Renal pelvis (tissue), 4 donors: ENCODE data around the gene METTL16. TPM values are rescaled to one million over a fixed set of nuclear protein-coding genes. Genes with fewer than 3 reads are reported as not detected.
"Not testable (repeated sequence)": the region's sequence is repeated elsewhere in the genome, so short reads cannot be mapped to it uniquely, and the experiment has no call there.

ENCODE experiments used
- DNase-seq: peaks from one replicate; pipeline ENCODE4 v3.0.0-alpha.2; 2013
- polyA plus RNA-seq, 3 donors: library from polyadenylated mRNA; unstranded; fragments of 120-200 nt; gene quantifications; one replicate each; pipeline ENCODE4 v1.2.1, GENCODE V29; 2013; ENCODE audit not compliant: insufficient read length in 3 of 3

The METTL16 gene
- polyA plus RNA-seq, 3 donors = 33.1 to 37.8 (median 36.0) TPM

DNA sequence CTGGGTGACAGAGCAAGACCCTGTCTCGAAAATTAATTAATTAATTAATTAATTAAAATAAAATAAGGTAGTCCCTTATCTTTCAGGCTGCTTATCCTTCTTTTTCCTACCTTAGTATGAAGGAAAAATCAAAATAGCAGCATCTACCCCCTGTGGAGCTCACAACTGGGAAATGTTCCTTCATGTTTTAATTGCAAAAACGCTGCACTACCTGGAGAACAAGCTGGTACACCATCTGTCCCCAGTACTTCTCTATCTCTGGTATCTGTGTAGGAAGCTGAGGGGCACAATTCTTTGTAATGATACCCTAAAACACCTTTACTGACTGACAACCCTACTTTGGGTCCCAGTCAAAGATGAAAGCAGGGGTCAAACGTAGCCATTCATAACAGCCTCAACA lies 55.7 kb downstream of the METTL16 start:
- DNase-seq = no peak

DNA sequence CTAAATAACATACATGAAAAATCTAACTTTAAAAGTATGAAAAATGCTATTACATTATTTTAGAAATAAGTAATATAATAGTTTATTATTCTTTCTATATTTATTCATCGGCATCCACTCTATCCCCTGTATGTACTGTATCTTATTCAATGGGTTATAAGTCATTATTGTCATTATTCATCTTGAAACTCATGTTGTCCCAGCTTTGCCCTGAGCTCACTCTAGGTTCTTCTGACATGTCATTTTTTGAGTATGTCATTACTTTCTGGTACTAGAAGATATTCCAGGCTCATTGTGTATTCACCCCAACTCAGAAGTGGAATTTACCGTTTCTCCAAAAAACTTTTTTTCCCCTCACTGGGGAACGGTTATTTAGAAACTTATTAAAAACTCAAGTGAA lies 57.8 kb downstream of the METTL16 start:
- no peak for DNase-seq

DNA sequence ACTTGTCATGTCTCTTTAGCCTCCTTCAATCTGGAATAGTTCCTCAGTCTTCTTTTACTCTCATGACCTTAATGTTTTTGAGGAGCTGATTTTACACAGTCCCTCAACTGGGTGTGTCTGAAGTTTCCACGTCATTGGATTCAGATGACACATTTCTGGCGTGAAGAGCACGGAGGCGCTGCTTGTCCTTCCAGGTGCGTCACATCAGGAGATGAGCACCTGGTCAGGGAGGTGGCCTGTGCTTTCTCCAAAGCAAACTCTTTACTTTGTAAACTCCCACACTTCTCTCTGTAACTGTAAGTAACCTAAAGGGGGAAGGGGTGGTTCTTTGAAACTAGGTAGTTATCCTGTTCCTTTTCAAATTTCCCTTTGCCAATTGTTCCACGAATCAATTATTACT lies 58.4 kb downstream of the METTL16 start:
- DNase-seq = no peak

- no peak for DNase-seq
Observed at GRCh38 chr17:2452216-2452750, 59.4 kb downstream of the METTL16 start.

DNA sequence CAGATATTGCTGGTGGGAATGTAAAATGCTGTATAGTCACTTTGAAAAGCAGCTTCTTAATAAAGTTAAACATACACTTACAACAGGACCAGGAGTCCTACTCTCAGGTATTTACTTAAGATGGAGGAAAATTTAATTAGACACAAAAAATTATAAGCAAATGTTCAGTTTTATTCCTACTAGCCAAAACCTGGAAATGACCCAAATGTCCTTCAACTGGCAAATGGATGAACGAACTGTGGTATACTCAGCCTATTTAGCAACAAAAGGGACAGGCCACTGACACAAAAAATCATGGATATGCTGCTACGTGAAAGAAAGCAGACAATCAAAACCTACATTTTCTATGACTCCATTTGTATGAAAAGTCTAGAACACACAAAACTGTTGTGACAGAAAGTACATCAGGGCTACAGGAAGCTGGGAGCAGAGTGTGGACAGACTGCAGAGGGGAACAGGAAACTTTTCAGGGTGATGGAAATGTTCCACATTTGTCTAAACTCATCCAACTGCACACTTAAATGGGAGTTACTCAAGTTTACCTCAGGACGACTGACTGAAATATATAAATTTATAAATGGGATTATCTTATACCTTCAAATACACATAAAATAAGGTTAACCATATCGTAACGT lies 61.6 kb downstream of the METTL16 start:
- no peak for DNase-seq

GRCh38 chr17:2449486-2449885 lies 62.2 kb downstream of the METTL16 start:
- no peak for DNase-seq

GRCh38 chr17:2447479-2447878 lies 64.2 kb downstream of the METTL16 start:
- DNase-seq = not testable (repeated sequence)

GRCh38 chr17:2445638-2446037 lies 66.0 kb downstream of the METTL16 start:
- no peak for DNase-seq

DNA sequence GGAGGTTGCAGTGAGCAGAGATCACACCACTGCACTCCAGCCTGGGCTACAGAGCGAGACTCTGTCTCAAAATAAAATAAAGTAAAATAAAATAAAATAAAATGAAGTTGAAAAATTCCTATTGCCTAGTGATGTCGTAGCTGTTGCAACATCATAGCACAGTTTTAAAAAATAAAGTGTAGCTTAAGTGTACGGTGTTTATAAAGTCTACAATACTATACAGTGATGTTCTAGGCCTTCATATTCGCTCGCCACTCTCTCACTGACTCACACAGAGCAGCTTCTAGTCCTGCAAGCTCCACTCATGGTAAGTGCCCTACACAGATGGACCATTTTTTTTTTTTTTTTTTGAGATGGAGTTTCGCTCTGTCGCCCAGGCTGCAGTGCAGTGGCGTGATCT lies 67.3 kb downstream of the METTL16 start:
- no peak for DNase-seq

DNA sequence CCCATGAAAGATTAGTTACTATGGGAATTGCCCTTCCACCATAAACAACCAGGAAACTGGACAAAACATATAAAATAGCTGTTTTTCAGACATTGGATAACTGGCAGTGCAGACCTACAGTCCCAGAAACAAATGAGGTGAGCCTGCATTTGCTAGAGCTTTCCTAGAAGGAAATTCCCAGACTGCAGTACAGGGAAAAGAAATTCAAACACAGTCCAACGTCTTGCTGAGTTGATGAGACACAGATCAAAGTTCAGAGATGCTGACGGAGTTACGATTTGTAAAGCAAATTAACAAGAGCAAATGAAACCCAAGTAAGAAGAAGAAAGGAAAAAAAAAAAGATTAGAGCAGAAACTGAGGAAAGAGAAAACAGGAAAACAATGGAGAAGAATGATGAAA lies 69.5 kb downstream of the METTL16 start:
- no peak for DNase-seq

GRCh38 chr17:2440930-2441329 lies 70.8 kb downstream of the METTL16 start:
- DNase-seq = no peak

DNA sequence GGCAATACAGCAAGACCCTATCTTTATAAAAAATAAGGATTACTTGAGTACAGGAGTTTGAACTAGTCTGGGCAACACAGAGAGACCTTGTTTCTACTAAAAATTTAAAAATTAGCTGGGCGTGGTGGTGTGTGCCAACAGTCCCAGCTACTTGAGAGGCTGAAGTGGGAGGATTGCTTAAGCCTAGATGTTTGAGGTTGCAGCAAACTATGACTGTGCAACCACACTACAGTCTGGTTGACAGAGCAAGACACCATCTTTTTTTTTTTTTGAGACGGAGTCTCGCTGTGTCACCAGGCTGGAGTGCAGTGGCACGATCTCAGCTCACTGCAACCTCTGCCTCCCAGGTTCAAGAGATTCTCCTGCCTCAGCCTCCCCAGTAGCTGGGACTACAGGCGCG lies 71.7 kb downstream of the METTL16 start:
- DNase-seq = not testable (repeated sequence)

GRCh38 chr17:2438823-2439222 lies 72.9 kb downstream of the METTL16 start:
- no peak for DNase-seq

- no peak for DNase-seq
Observed at GRCh38 chr17:2436316-2436905, 75.3 kb downstream of the METTL16 start.

GRCh38 chr17:2435862-2436261 lies 75.8 kb downstream of the METTL16 start:
- DNase-seq = no peak

DNA sequence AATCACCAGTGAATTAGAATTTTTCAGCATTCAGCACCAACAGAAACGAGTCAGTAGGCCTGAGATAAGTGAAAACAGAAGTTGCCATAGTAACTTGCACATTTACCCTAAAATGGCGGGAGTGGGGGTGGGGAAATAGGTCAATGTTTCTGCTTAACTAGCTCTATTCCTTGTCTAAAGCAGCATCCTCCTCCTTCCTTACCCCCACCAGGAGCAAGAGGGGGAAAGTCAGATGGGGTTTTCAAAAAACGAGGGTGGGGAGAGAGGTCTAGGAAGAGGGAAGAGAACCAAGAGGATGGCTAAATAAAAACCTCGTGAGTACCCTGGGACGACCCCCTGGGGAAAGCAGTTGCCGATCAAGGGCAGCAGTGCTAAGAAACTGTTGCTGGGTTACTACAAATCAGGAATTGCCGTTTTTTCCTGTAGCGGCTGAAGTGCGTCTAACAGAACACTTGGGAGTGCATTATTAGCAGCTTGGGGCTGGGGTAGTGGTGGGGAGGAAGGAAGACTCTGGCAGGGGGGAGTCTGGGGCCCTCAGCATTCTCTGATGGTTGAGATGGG lies 76.4 kb downstream of the METTL16 start:
- no peak for DNase-seq

DNA sequence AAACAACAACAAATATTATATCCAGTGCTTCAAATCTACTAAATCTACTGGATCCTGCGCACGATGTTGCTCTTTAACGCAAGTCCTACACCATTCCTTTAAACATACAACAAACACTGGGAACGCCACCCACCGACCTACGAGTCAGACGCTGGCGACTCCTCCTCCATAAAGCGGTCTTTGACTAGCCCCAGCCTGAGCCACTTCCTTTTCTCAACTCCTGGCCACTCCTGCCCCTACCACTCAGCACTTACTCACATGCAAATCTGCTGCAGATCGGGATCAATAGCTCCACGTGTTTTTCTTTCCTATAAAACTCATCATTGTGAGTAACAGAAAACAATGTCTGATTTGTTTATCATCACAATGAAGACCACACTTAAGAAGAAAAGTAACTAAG lies 78.0 kb downstream of the METTL16 start:
- DNase-seq = no peak

GRCh38 chr17:2427910-2428309 lies 83.8 kb downstream of the METTL16 start:
- no peak for DNase-seq

- DNase-seq = no peak
Observed at GRCh38 chr17:2427215-2427614, 84.5 kb downstream of the METTL16 start.

DNA sequence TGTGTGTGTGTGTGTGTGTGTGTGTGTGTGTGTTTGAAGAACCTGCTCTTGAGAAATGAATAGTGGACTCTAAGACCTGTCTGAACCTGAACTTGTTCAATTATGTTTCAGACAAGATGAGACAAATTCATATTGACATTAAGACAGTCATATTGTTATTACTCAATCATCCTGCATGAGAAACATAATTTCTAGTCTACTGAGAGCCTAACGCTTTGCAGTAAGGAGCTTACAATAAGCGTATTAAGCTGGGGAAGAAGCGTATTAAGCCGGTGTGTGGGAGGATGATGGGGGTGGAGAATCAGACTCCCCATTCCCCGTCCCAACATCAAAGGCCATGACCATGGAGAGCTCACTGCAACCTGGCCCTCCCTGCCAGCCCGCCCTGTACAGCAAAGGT lies 88.4 kb downstream of the METTL16 start:
- DNase-seq = no peak

DNA sequence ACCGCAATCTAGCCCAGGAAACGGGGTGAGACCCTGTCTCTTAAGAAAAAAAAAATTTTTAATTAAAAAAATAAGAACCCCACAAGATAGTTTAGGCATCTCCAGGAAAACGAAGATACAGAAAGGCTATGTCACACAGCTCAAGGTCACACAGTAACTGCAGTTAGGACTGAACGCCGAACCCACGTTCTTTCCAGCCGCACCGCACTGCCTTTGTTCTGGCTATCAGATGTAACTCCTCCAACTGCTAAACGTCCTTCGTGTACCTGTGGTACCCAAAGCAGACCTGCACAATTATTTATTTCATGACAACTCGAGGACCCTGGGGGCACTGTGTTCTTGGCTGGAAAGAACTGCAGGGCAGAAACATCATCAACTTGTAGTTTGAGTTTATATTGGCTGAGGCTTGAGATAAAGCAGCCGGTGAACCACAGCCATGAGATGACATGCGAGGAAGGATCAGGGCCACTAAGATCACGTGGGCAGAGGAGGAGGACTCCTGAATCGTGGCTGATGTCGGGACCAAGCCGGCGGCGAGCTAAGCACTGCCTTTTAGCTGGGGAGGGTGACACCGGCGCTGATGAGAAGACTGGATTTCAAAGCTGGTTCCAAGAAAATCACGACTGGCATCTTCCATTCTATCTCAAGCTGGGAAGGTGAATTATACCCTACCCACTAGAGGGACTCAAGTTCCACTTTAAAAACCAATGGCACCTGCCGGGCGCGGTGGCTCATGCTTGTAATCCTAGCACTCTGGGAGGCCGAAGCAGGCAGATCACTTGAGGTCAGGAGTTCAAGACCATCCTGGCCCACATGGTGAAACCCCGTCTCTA lies 90.2 kb downstream of the METTL16 start:
- no peak for DNase-seq

DNA sequence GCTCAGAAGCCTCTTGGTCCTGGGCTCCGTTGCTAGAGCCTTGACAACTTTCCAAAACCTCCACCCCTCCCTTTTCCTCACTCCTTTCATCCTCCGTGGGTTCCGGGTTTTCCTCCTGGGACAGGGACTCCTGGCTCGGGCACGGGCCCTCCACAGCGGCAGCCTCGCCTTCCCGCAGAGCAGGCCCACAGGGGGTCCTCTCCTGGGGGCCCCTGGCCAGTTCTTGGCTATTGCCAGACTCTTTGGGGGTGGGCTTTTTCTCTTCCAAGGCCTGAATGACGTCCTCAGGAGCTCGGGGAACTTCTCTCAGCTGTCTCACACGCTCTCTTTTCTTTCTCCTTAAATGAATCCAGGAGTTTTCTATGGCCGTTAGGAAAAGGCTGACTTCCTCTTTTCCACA lies 91.5 kb downstream of the METTL16 start:
- DNase-seq = no peak

DNA sequence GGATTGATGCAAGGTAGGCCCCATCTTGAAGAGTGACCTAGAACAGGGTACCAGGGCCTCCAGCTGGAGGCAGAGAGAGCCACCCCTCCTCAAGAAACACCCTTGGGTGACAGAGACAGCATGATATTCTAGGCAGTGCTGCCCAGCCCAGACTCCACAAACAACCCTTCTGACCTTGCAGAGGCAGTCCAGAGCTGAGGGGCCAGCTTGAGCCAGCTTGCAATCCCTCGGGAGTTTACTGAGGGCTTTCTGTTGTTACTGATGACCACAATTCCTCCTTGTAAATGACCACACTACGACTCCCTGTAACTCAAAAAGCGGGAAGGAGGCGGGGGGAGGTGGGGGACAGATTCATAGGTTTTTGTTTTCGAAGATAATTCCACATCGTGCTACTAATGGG lies 92.2 kb downstream of the METTL16 start:
- DNase-seq = no peak
